Measurements from ENCODE around the gene ADGRF5. TPM values are rescaled to one million over a fixed set of nuclear protein-coding genes. Genes with fewer than 3 reads are reported as not detected.

Gene ADGRF5
- total and polyA plus RNA-seq, 10 of the 15 experiments (the other 5 are each of a cell fraction or from before 2014, with no cell fraction given), result 0.01 to 0.13 TPM; not detected in 8

DNA sequence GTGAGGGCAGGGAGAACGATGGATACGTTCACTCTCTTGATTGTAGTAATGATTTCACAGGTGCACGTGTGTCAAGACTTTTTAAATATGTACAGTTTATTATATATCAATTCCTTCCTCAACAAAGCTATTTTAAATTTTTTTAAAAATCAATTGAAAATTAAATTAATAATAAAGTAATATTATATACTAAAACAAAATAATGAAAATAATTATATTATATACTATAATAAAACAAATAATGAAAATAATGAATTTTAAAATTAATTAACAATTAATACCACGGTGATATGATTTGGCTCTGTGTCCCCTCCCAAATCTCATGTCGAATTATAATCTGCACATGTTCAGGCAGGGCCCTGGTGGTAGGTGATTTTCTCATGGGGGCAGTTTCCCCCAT, 42.7 kb downstream of the ADGRF5 start:
- ChIA-PET RAD21 (ENCODE audit: unreplicated experiment) (no interaction called here), CTCF (no interaction called here), SMC1A (ENCODE audit: uncharacterized antibody, unreplicated experiment) (no interaction called here), POLR2A (no interaction called here)
- no peak overlapping the region for H3K4me2 ChIP-seq (ENCODE audit: control insufficient read depth, insufficient read depth)
- TF ChIP-seq MTA2 (IDR thresholded peaks at IDR 0.05; ENCODE audit: low read depth) (no peak), RAD21 (IDR thresholded peaks at IDR 0.05; ENCODE audit: insufficient read depth, low read depth, low read length) (no peak)
- TF ChIP-seq, protein P1, sequence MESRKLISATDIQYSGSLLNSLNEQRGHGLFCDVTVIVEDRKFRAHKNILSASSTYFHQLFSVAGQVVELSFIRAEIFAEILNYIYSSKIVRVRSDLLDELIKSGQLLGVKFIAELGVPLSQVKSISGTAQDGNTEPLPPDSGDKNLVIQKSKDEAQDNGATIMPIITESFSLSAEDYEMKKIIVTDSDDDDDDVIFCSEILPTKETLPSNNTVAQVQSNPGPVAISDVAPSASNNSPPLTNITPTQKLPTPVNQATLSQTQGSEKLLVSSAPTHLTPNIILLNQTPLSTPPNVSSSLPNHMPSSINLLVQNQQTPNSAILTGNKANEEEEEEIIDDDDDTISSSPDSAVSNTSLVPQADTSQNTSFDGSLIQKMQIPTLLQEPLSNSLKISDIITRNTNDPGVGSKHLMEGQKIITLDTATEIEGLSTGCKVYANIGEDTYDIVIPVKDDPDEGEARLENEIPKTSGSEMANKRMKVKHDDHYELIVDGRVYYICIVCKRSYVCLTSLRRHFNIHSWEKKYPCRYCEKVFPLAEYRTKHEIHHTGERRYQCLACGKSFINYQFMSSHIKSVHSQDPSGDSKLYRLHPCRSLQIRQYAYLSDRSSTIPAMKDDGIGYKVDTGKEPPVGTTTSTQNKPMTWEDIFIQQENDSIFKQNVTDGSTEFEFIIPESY (IDR thresholded peaks at IDR 0.05), result no peak
- H2AFZ ChIP-seq (ENCODE audit: control insufficient read depth, low read depth, low read length), result no peak overlapping the region
- no peaks in the 10 kb centered on the region for H4K20me1 ChIP-seq (ENCODE audit: control insufficient read depth, insufficient read depth)
- no peak overlapping the region for H3K9ac ChIP-seq (ENCODE audit: control insufficient read depth, insufficient read depth, low read length)
- BruUV-seq (replicated peaks), result no TSS peak
- ATAC-seq, result no peak
- no peak for FAIRE-seq
- H3K27ac ChIP-seq (ENCODE audit: control insufficient read depth, insufficient read depth), result no peak overlapping the region
- no peaks in the 10 kb centered on the region for H3K79me2 ChIP-seq (ENCODE audit: control insufficient read depth, insufficient read depth, low read length)
- H3K36me3 ChIP-seq (ENCODE audit: control insufficient read depth in 2 of 2, insufficient read depth in 2 of 2, low read length in 1 of 2), result no peaks in the 10 kb centered on the region
- WGBS (ENCODE audit: insufficient coverage, insufficient replicate concordance, low lambda C conversion rate, missing lambda C conversion rate), result 47% methylated on average over 5 of the region's 5 CpGs
- no peaks in the 10 kb centered on the region for H3K27me3 ChIP-seq (replicated peaks in 1 of 2; ENCODE audit: control insufficient read depth in 2 of 2, insufficient read depth in 2 of 2, low read length in 1 of 2)
- intact Hi-C loops (cut with micrococcal nuclease; ENCODE audit: unreplicated experiment), result no loop called here
- in situ Hi-C loops (cut with MboI), result no loop called here
- no peaks in the 10 kb centered on the region for H3K4me1 ChIP-seq (ENCODE audit: control insufficient read depth, insufficient read depth, low read length)
- H3K9me3 ChIP-seq (replicated peaks; ENCODE audit: control insufficient read depth, insufficient read depth, low read length), result no peaks in the 10 kb centered on the region
- DNase-seq (ENCODE audit: low read depth, low spot score), result no peak
- no peak overlapping the region for H3K4me3 ChIP-seq

DNA sequence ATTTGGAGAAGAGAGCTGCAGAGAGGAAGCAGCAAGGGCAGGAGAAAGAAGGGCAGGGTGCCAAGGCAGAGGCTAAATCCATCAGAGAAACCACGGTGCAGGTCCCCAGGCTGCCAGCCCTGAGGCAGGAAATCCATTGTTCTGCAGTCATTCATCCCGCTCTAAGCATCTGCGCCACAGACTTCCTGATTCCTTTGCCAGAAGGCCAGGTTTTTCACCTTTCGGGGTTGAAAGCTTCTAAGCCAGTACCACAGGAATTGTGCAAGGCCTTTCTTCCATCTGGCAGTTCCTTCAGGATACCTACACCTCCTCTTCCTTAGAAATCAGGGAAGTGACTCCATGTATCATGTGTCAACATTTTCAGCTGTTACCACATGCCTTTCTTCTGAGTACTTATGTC, 45.6 kb downstream of the ADGRF5 start:
- Histone ChIP-seq H3K27ac (ENCODE audit: control insufficient read depth, insufficient read depth) (no peak overlapping the region), H3K4me3 (no peak overlapping the region), H3K4me1 (ENCODE audit: control insufficient read depth, insufficient read depth, low read length) (no peaks in the 10 kb centered on the region), H2AFZ (ENCODE audit: control insufficient read depth, low read depth, low read length) (no peak overlapping the region), H3K79me2 (ENCODE audit: control insufficient read depth, insufficient read depth, low read length) (no peaks in the 10 kb centered on the region), H3K9ac (ENCODE audit: control insufficient read depth, insufficient read depth, low read length) (no peak overlapping the region), H3K4me2 (ENCODE audit: control insufficient read depth, insufficient read depth) (no peak overlapping the region), H4K20me1 (ENCODE audit: control insufficient read depth, insufficient read depth) (no peaks in the 10 kb centered on the region), H3K36me3 (ENCODE audit: control insufficient read depth in 2 of 2, insufficient read depth in 2 of 2, low read length in 1 of 2) (no peaks in the 10 kb centered on the region), H3K27me3 (replicated peaks in 1 of 2; ENCODE audit: control insufficient read depth in 2 of 2, insufficient read depth in 2 of 2, low read length in 1 of 2) (peaks cover 0 to 1% of the 10 kb centered on the region in 2 experiments; a peak in 1 of 4 replicates), H3K9me3 (replicated peaks; ENCODE audit: control insufficient read depth, insufficient read depth, low read length) (no peaks in the 10 kb centered on the region)
- DNase-seq (ENCODE audit: low read depth, low spot score), result no peak
- no peak for ATAC-seq
- ChIA-PET POLR2A (no interaction called here), SMC1A (ENCODE audit: uncharacterized antibody, unreplicated experiment) (no interaction called here), CTCF (no interaction called here), RAD21 (ENCODE audit: unreplicated experiment) (no interaction called here)
- intact Hi-C loops (cut with micrococcal nuclease; ENCODE audit: unreplicated experiment), result no loop called here
- WGBS (ENCODE audit: insufficient coverage, insufficient replicate concordance, low lambda C conversion rate, missing lambda C conversion rate), result 27% methylated on average over 4 of the region's 4 CpGs
- no peak for TF ChIP-seq SRF (IDR thresholded peaks at IDR 0.05; ENCODE audit: low read depth in 2 of 2, low read length in 2 of 2)
- no peak for TF ChIP-seq ELK1 (IDR thresholded peaks at IDR 0.05; ENCODE audit: low read depth, low read length)
- BruUV-seq (replicated peaks), result no TSS peak
- no peak for FAIRE-seq
- in situ Hi-C loops (cut with MboI), result no loop called here

Measured in GM12878 (cell line).